ENCODE measurements around the gene TTC22. TPM values are rescaled to one million over a fixed set of nuclear protein-coding genes. Genes with fewer than 3 reads are reported as not detected.

TTC22 gene
- total and polyA plus RNA-seq, 4 donors: 0.20 to 3.9 (median 0.27) TPM; not detected in 1

GRCh38 chr1:54819195-54819536 lies 18.0 kb upstream of the TTC22 start:
- H3K4me3 ChIP-seq (ENCODE audit: low read length in 2 of 2): no peak overlapping the region
- no peaks in the 10 kb centered on the region for H3K36me3 ChIP-seq (ENCODE audit: control insufficient read depth in 1 of 2, insufficient read depth in 2 of 2, low read length in 1 of 2)
- peaks cover 1% of the 10 kb centered on the region for H3K9me3 ChIP-seq (ENCODE audit: control insufficient read depth, low read length)
- 90 to 91% methylated on average over 4 of the region's 4 CpGs for WGBS, 2 donors
- no peak for DNase-seq
- no peaks in the 10 kb centered on the region for H3K27me3 ChIP-seq (ENCODE audit: control insufficient read depth in 1 of 2, insufficient read depth in 2 of 2, low read length in 1 of 2)
- ATAC-seq (ENCODE audit: low FRiP score): no peak
- no peak overlapping the region for H3K27ac ChIP-seq (ENCODE audit: low read depth in 1 of 2, low read length in 2 of 2)
- intact Hi-C loops (cut with DNase I): loop anchor here in 1 of 2 donors (10.0 kb wide), 2 partner anchors 324 to 744 kb away; no protein-coding TSS in a partner anchor
- H3K4me1 ChIP-seq (ENCODE audit: control insufficient read depth in 1 of 2, insufficient read depth in 2 of 2, low read length in 2 of 2): no peaks in the 10 kb centered on the region

DNA sequence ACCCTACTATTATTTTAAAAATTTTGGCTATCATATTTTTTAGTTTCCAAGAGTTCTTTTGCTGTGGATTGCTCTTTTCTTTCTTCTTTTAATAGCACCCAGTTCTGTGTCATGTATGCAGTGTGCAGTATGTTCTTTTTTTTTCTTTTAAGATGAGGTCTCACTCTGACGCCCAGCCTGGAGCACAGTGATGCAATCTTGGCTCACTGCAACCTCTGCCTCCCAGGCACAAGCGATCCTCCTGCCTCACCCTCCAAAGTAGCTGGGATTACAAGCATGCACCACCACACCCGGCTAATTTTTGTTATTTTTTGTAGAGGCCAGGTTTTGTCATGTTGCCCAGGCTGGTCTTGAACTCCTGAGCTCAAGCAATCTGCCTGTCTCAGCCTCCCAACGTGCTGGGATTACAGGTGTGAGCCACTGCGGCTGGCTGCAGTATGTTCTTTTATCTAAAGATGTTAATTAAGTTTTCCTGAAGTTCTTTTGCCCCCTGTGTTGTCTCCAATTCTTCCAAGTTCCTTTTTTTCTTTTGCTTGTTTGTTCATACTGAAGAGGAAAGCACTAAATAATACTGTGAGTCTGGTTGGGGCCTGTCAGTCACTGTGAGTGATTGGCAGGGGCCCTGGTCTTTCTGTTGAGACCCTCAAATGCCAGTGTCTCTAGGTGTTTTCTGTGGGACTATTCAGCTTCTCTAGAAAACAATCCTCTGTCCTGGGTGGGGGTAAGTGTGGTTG lies 17.5 kb upstream of the TTC22 start:
- no peak overlapping the region for H3K27ac ChIP-seq (ENCODE audit: low read depth in 1 of 2, low read length in 2 of 2)
- H3K4me3 ChIP-seq (ENCODE audit: low read length in 2 of 2): no peak overlapping the region
- intact Hi-C loops (cut with DNase I): loop anchor here in 1 of 2 donors (10.0 kb wide), 2 partner anchors 324 to 744 kb away; no protein-coding TSS in a partner anchor
- no peaks in the 10 kb centered on the region for H3K27me3 ChIP-seq (ENCODE audit: control insufficient read depth in 1 of 2, insufficient read depth in 2 of 2, low read length in 1 of 2)
- no peak for ATAC-seq (ENCODE audit: low FRiP score)
- 57 to 61% methylated on average over 5 of the region's 5 CpGs for WGBS, 2 donors
- no peaks in the 10 kb centered on the region for H3K4me1 ChIP-seq (ENCODE audit: control insufficient read depth in 1 of 2, insufficient read depth in 2 of 2, low read length in 2 of 2)
- H3K9me3 ChIP-seq (ENCODE audit: control insufficient read depth, low read length): no peaks in the 10 kb centered on the region
- no peak for DNase-seq
- H3K36me3 ChIP-seq (ENCODE audit: control insufficient read depth in 1 of 2, insufficient read depth in 2 of 2, low read length in 1 of 2): no peaks in the 10 kb centered on the region

DNA sequence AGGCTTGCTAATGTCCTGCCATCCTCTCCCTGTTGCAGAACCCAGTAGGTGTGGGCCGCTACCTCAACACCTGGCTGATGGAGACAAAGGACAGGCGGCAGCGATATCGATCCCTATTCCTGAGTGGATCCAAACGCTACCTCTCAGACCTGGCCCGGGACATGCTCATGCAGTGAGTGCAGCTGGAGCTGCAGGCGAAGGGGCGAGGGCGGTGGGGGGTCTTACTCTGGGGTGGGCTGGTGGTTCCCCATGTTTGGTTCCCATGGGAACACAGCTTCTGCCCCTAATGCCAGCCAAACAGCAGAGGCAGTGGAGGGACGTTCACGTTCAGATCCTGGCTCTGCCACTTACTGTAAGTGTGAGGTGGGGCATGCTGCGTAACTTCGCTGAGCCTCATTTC lies 15.8 kb upstream of the TTC22 start:
- no peaks in the 10 kb centered on the region for H3K36me3 ChIP-seq (ENCODE audit: control insufficient read depth in 1 of 2, insufficient read depth in 2 of 2, low read length in 1 of 2)
- ATAC-seq (ENCODE audit: low FRiP score): no peak
- WGBS, 2 donors: 84% methylated on average over 13 of the region's 13 CpGs
- no peak overlapping the region for H3K4me3 ChIP-seq (ENCODE audit: low read length in 2 of 2)
- no peaks in the 10 kb centered on the region for H3K9me3 ChIP-seq (ENCODE audit: control insufficient read depth, low read length)
- intact Hi-C loops (cut with DNase I): loop anchor here in 1 of 2 donors (10.0 kb wide), 2 partner anchors 322 to 742 kb away; no protein-coding TSS in a partner anchor
- no peak for DNase-seq
- H3K4me1 ChIP-seq (ENCODE audit: control insufficient read depth in 1 of 2, insufficient read depth in 2 of 2, low read length in 2 of 2): no peaks in the 10 kb centered on the region
- no peaks in the 10 kb centered on the region for H3K27me3 ChIP-seq (ENCODE audit: control insufficient read depth in 1 of 2, insufficient read depth in 2 of 2, low read length in 1 of 2)
- H3K27ac ChIP-seq (ENCODE audit: low read depth in 1 of 2, low read length in 2 of 2): no peak overlapping the region

DNA sequence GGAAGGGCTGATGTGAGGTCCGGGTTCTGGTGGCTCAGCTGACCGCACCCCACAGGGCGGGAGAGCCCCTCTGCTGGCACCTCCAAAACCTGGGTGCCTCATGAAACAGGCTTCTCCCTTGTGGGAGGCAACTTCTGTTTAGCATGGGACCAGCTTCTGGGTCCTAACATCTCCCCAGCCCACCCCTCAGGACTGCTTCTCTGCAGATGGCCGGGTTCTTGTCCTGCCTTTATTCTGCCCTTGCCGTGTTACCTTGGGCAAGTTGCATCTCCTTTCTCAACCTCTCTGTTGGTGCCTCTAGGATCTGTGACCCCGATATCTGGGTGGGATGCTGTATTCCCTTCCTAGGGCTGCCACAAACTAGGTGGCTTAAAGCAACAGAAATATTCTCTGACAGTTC lies 15.0 kb upstream of the TTC22 start:
- 62 to 72% methylated on average over 6 of the region's 6 CpGs for WGBS, 2 donors
- ATAC-seq (ENCODE audit: low FRiP score) (no peak), DNase-seq (no peak)
- intact Hi-C loops (cut with DNase I): loop anchor here in 1 of 2 donors (10.0 kb wide), 2 partner anchors 321 to 741 kb away; no protein-coding TSS in a partner anchor
- H3K27me3 ChIP-seq (ENCODE audit: control insufficient read depth in 1 of 2, insufficient read depth in 2 of 2, low read length in 1 of 2): no peaks in the 10 kb centered on the region
- H3K27ac ChIP-seq (ENCODE audit: low read depth in 1 of 2, low read length in 2 of 2): no peak overlapping the region
- H3K4me3 ChIP-seq (ENCODE audit: low read length in 2 of 2): no peak overlapping the region
- no peaks in the 10 kb centered on the region for H3K36me3 ChIP-seq (ENCODE audit: control insufficient read depth in 1 of 2, insufficient read depth in 2 of 2, low read length in 1 of 2)
- H3K9me3 ChIP-seq (ENCODE audit: control insufficient read depth, low read length): no peaks in the 10 kb centered on the region
- H3K4me1 ChIP-seq (ENCODE audit: control insufficient read depth in 1 of 2, insufficient read depth in 2 of 2, low read length in 2 of 2): no peaks in the 10 kb centered on the region

DNA sequence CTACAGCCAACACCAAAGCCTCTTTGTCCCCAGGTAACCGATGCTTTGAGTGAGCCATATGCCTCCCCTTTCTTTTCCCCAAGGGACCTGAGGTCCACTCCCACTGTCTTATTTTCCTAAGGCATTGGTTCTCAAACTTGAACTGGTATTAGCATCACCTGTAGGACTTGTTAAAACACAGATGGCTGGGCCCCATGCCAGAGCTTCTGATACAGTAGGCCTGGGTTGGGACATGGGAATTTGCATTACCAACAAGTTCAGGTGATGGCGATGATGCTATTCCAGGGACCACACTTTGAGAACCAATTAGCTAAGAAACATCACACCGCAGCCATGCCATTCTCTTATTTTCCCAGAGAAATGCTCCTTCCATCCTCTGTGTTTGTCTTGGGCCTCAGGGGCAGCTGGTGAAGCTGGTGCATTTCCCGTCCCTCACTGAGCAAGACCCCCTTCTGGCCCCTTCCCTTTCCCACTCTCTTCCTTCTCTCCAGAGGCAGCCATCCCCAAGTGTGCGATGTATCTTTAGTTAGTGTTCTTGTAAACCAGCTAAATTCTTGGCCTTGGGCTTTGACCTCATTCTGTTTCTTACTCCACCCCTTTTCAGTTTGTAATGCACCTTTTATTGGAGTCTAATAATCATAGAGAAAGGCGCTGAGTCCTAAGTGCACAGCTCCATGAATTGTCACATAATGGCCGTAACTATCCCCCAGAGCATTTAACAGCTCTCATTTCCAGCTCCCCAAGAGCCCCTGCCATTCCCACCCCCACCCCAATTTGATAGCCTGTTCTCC lies 14.2 kb upstream of the TTC22 start:
- Histone ChIP-seq H3K4me1 (ENCODE audit: control insufficient read depth in 1 of 2, insufficient read depth in 2 of 2, low read length in 2 of 2) (no peaks in the 10 kb centered on the region), H3K4me3 (ENCODE audit: low read length in 2 of 2) (no peak overlapping the region), H3K27ac (ENCODE audit: low read depth in 1 of 2, low read length in 2 of 2) (no peak overlapping the region), H3K27me3 (ENCODE audit: control insufficient read depth in 1 of 2, insufficient read depth in 2 of 2, low read length in 1 of 2) (no peaks in the 10 kb centered on the region), H3K9me3 (ENCODE audit: control insufficient read depth, low read length) (no peaks in the 10 kb centered on the region), H3K36me3 (ENCODE audit: control insufficient read depth in 1 of 2, insufficient read depth in 2 of 2, low read length in 1 of 2) (no peaks in the 10 kb centered on the region)
- DNase-seq (no peak), ATAC-seq (ENCODE audit: low FRiP score) (no peak)
- 90 to 92% methylated on average over 7 of the region's 7 CpGs for WGBS, 2 donors
- intact Hi-C loops (cut with DNase I): loop anchor here in 1 of 2 donors (10.0 kb wide), 2 partner anchors 320 to 740 kb away; no protein-coding TSS in a partner anchor

DNA sequence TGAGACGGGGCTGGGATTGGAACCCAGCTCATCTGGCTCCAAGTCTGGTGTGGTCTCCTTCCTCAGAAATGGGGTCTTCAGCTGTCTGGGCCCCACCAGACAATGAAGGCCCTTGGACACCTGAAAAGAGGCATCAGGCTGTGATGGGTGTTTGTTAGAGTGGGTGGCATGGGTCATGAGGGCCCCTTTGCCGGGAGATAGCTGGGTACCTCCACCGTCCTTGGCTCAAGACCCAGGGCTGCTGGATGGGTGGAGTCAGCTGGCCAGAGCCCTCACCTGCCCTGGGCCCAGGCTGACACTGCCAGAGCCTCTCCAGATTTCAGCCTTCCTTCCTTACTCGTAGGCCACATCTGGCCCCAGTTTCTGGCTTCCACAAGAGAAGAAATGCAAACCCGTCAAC lies 13.4 kb upstream of the TTC22 start:
- Histone ChIP-seq H3K4me1 (ENCODE audit: control insufficient read depth in 1 of 2, insufficient read depth in 2 of 2, low read length in 2 of 2) (no peaks in the 10 kb centered on the region), H3K4me3 (ENCODE audit: low read length in 2 of 2) (no peak overlapping the region), H3K36me3 (ENCODE audit: control insufficient read depth in 1 of 2, insufficient read depth in 2 of 2, low read length in 1 of 2) (no peaks in the 10 kb centered on the region), H3K27me3 (ENCODE audit: control insufficient read depth in 1 of 2, insufficient read depth in 2 of 2, low read length in 1 of 2) (no peaks in the 10 kb centered on the region), H3K9me3 (ENCODE audit: control insufficient read depth, low read length) (no peaks in the 10 kb centered on the region), H3K27ac (ENCODE audit: low read depth in 1 of 2, low read length in 2 of 2) (no peak overlapping the region)
- DNase-seq (no peak), ATAC-seq (ENCODE audit: low FRiP score) (no peak)
- WGBS, 2 donors: 87 to 91% methylated on average over 5 of the region's 5 CpGs
- intact Hi-C loops (cut with DNase I): loop anchor here (5.0 to 10.0 kb wide), 3 partner anchors 320 to 740 kb away; no protein-coding TSS in a partner anchor

DNA sequence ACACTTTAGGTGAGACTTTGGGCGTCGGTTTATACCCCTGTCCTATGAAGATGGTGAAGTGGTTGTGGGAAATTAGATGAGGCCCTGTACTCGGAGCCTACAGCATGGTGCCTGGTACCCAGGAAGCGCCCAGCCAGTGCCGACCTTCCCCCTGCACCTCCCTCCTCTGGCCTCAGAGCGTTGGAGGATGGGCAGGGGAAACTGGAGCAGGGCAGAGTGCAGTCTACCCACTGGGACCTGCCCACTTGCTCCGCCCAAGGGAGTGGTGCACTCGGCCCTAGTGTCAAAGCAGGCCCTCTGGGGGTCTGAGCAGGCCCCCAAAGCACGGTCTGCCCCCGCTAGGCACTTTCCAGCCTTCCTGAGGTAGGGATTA lies 13.0 kb upstream of the TTC22 start:
- Histone ChIP-seq H3K4me3 (ENCODE audit: low read length in 2 of 2) (no peak overlapping the region), H3K36me3 (ENCODE audit: control insufficient read depth in 1 of 2, insufficient read depth in 2 of 2, low read length in 1 of 2) (no peaks in the 10 kb centered on the region), H3K27ac (ENCODE audit: low read depth in 1 of 2, low read length in 2 of 2) (no peak overlapping the region), H3K4me1 (ENCODE audit: control insufficient read depth in 1 of 2, insufficient read depth in 2 of 2, low read length in 2 of 2) (no peaks in the 10 kb centered on the region), H3K27me3 (ENCODE audit: control insufficient read depth in 1 of 2, insufficient read depth in 2 of 2, low read length in 1 of 2) (no peaks in the 10 kb centered on the region), H3K9me3 (ENCODE audit: control insufficient read depth, low read length) (no peaks in the 10 kb centered on the region)
- 78% methylated on average over 10 of the region's 10 CpGs for WGBS, 2 donors
- no peak for DNase-seq
- ATAC-seq (ENCODE audit: low FRiP score): no peak
- intact Hi-C loops (cut with DNase I): loop anchor here (5.0 to 10.0 kb wide), 3 partner anchors 319 to 739 kb away; no protein-coding TSS in a partner anchor

GRCh38 chr1:54813485-54814125 lies 12.5 kb upstream of the TTC22 start:
- H3K27me3 ChIP-seq (ENCODE audit: control insufficient read depth in 1 of 2, insufficient read depth in 2 of 2, low read length in 1 of 2): no peaks in the 10 kb centered on the region
- no peak for DNase-seq
- WGBS, 2 donors: 72 to 79% methylated on average over 13 of the region's 13 CpGs

More at GRCh38 chr1:54813485-54814125, 12.5 kb upstream of the TTC22 start:
- H3K4me1 ChIP-seq (ENCODE audit: control insufficient read depth in 1 of 2, insufficient read depth in 2 of 2, low read length in 2 of 2): no peaks in the 10 kb centered on the region
- no peak overlapping the region for H3K4me3 ChIP-seq (ENCODE audit: low read length in 2 of 2)
- intact Hi-C loops (cut with DNase I): loop anchor here (5.0 to 10.0 kb wide), 3 partner anchors 319 to 739 kb away; no protein-coding TSS in a partner anchor
- H3K36me3 ChIP-seq (ENCODE audit: control insufficient read depth in 1 of 2, insufficient read depth in 2 of 2, low read length in 1 of 2): no peaks in the 10 kb centered on the region
- no peak for ATAC-seq (ENCODE audit: low FRiP score)
- H3K27ac ChIP-seq (ENCODE audit: low read depth in 1 of 2, low read length in 2 of 2): no peak overlapping the region
- H3K9me3 ChIP-seq (ENCODE audit: control insufficient read depth, low read length): no peaks in the 10 kb centered on the region
